Measurements from ENCODE around the gene PRXL2A. TPM values are rescaled to one million over a fixed set of nuclear protein-coding genes. Genes with fewer than 3 reads are reported as not detected.

The PRXL2A gene
- total RNA-seq, 2 experiments from 2014 or later, result 3.9 to 4.6 TPM

DNA sequence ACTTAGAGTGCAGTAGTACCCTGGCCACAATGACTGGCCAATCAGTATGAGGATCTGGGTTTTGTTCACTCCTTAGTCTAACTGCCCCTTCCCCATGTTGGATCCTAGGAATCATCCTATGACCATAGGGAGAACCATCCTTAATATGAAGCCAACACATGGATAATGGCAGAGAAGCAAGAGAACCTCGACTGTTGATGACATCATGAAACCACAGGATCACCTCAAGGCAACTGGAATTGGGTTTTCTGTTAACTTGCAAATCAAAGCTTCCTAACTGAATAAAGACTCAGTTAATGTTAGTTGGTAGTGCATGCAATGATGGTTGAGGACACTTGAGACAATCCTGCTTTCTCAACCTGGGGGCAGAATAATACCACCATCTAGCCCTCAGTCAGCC is 3.3 kb upstream of the PRXL2A start:
- CTCF ChIA-PET, result interaction anchor here (0.6 to 1.8 kb wide), 5 partner anchors 8 to 101 kb away, joined by 3 to 7 read pairs (median 5); no protein-coding TSS in a partner anchor

DNA sequence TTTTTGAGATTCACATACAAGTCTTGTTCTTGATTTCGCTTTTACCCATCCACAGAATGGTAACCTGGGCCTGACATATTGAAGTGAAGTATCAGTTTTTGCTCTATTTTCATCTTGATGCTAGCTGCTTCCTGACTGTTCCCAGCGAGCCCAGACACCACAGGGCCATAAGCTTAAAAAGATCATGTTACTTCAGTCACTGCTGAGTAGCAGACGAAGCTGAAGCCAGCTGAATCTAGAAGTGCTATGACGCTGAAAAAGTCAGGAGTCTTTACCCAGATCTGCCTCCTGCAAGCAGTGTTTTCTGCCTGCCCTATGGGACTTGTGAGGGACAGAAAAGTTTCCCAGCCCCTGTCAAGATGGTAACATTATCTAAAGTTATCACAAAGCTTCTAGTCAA is 2.7 kb upstream of the PRXL2A start:
- intact Hi-C loops (cut with DNase I, micrococcal nuclease), result no loop called here
- H3K9me3 ChIP-seq (ENCODE audit: control insufficient read depth in 1 of 2, insufficient read depth in 1 of 2, low read length in 2 of 2), result no peaks in the 10 kb centered on the region
- CTCF ChIA-PET, result interaction anchor here (0.6 to 1.8 kb wide), 5 partner anchors 9 to 100 kb away, joined by 3 to 7 read pairs (median 5); no protein-coding TSS in a partner anchor
- H3K4me3 ChIP-seq (ENCODE audit: low read length), result no peak overlapping the region
- H3K27ac ChIP-seq (ENCODE audit: low read depth in 1 of 2, low read length in 2 of 2), result no peak overlapping the region
- no peak for DNase-seq
- Mint-ChIP-seq H3K4me1 (ENCODE audit: low read depth) (peaks cover 26% of the 10 kb centered on the region), H3K27ac (no peak overlapping the region), H3K27me3 (no peaks in the 10 kb centered on the region), H3K36me3 (ENCODE audit: low read depth) (peaks cover 4% of the 10 kb centered on the region), H3K4me3 (no peak overlapping the region), H3K9me3 (no peaks in the 10 kb centered on the region)
- ATAC-seq (ENCODE audit: poor library complexity), result no peak
- H3K4me1 ChIP-seq (ENCODE audit: insufficient read depth, low read length), result peaks cover 19% of the 10 kb centered on the region
- TF ChIP-seq, protein P1, sequence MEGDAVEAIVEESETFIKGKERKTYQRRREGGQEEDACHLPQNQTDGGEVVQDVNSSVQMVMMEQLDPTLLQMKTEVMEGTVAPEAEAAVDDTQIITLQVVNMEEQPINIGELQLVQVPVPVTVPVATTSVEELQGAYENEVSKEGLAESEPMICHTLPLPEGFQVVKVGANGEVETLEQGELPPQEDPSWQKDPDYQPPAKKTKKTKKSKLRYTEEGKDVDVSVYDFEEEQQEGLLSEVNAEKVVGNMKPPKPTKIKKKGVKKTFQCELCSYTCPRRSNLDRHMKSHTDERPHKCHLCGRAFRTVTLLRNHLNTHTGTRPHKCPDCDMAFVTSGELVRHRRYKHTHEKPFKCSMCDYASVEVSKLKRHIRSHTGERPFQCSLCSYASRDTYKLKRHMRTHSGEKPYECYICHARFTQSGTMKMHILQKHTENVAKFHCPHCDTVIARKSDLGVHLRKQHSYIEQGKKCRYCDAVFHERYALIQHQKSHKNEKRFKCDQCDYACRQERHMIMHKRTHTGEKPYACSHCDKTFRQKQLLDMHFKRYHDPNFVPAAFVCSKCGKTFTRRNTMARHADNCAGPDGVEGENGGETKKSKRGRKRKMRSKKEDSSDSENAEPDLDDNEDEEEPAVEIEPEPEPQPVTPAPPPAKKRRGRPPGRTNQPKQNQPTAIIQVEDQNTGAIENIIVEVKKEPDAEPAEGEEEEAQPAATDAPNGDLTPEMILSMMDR (IDR thresholded peaks at IDR 0.05), result no peak
- POLR2A ChIA-PET, result interaction anchor here (1.5 kb wide), 1 partner anchor 93 kb away, joined by 4 read pairs; no protein-coding TSS in a partner anchor
- no peaks in the 10 kb centered on the region for H3K27me3 ChIP-seq (ENCODE audit: control insufficient read depth in 1 of 2, insufficient read depth in 2 of 2, low read length in 2 of 2)
- no peaks in the 10 kb centered on the region for H3K36me3 ChIP-seq (ENCODE audit: insufficient read depth, low read length)

More for the DNA sequence above, 3.3 kb upstream of the PRXL2A start:
- intact Hi-C loops (cut with DNase I, micrococcal nuclease), result no loop called here
- POLR2A ChIA-PET, result interaction anchor here (1.5 kb wide), 1 partner anchor 94 kb away, joined by 4 read pairs; no protein-coding TSS in a partner anchor
- H3K27me3 Mint-ChIP-seq, result no peaks in the 10 kb centered on the region
- H3K36me3 ChIP-seq (ENCODE audit: insufficient read depth, low read length), result no peaks in the 10 kb centered on the region
- H3K27me3 ChIP-seq (ENCODE audit: control insufficient read depth in 1 of 2, insufficient read depth in 2 of 2, low read length in 2 of 2), result no peaks in the 10 kb centered on the region
- no peak overlapping the region for H3K4me3 ChIP-seq (ENCODE audit: low read length)
- no peak overlapping the region for H3K4me3 Mint-ChIP-seq
- no peak for ATAC-seq (ENCODE audit: poor library complexity)
- H3K4me1 ChIP-seq (ENCODE audit: insufficient read depth, low read length), result peaks cover 19% of the 10 kb centered on the region
- peaks cover 4% of the 10 kb centered on the region for H3K36me3 Mint-ChIP-seq (ENCODE audit: low read depth)
- no peak overlapping the region for H3K27ac Mint-ChIP-seq
- H3K9me3 ChIP-seq (ENCODE audit: control insufficient read depth in 1 of 2, insufficient read depth in 1 of 2, low read length in 2 of 2), result no peaks in the 10 kb centered on the region
- no peaks in the 10 kb centered on the region for H3K9me3 Mint-ChIP-seq
- H3K4me1 Mint-ChIP-seq (ENCODE audit: low read depth), result peaks cover 21% of the 10 kb centered on the region
- no peak overlapping the region for H3K27ac ChIP-seq (ENCODE audit: low read depth in 1 of 2, low read length in 2 of 2)
- TF ChIP-seq, protein P1 (IDR thresholded peaks at IDR 0.05), result no peak
- DNase-seq, result no peak

GRCh38 chr10:80406204-80406603 is 2.1 kb upstream of the PRXL2A start:
- Mint-ChIP-seq H3K4me3 (peak overlapping the region; percentile 6), H3K27ac (no peak overlapping the region), H3K4me1 (ENCODE audit: low read depth) (peaks cover 31% of the 10 kb centered on the region), H3K36me3 (ENCODE audit: low read depth) (peaks cover 4% of the 10 kb centered on the region), H3K27me3 (no peaks in the 10 kb centered on the region), H3K9me3 (no peaks in the 10 kb centered on the region)
- Histone ChIP-seq H3K27me3 (ENCODE audit: control insufficient read depth in 1 of 2, insufficient read depth in 2 of 2, low read length in 2 of 2) (no peaks in the 10 kb centered on the region), H3K9me3 (ENCODE audit: control insufficient read depth in 1 of 2, insufficient read depth in 1 of 2, low read length in 2 of 2) (no peaks in the 10 kb centered on the region), H3K4me1 (ENCODE audit: insufficient read depth, low read length) (peaks cover 19% of the 10 kb centered on the region), H3K27ac (ENCODE audit: low read depth in 1 of 2, low read length in 2 of 2) (no peak overlapping the region), H3K36me3 (ENCODE audit: insufficient read depth, low read length) (no peaks in the 10 kb centered on the region), H3K4me3 (ENCODE audit: low read length) (no peak overlapping the region)
- TF ChIP-seq, protein P1 (IDR thresholded peaks at IDR 0.05), result no peak
- ATAC-seq (ENCODE audit: poor library complexity), result no peak
- DNase-seq, result no peak
- intact Hi-C loops (cut with DNase I, micrococcal nuclease), result no loop called here
- POLR2A ChIA-PET, result interaction anchor here (1.5 kb wide), 1 partner anchor 93 kb away, joined by 4 read pairs; no protein-coding TSS in a partner anchor
- CTCF ChIA-PET, result interaction anchor here (1.2 to 1.8 kb wide), 3 partner anchors 15 to 99 kb away, joined by 3 to 7 read pairs (median 5); no protein-coding TSS in a partner anchor

Measured in CD4-positive, alpha-beta T cell (primary cell).